ENCODE data around the gene RPS6KC1.

- TF ChIP-seq CTCF (IDR thresholded peaks at IDR 0.05) (no peak), EP300 (IDR thresholded peaks at IDR 0.05) (no peak), POLR2A (IDR thresholded peaks at IDR 0.05) (no peak)
Observed at GRCh38 chr1:213103377-213104306, 52.6 kb downstream of the RPS6KC1 start.

Measured in ovary (tissue), 3 donors.